HUES64 (cell line): Measurements from ENCODE around the gene ATRNL1.
"Not testable (repeated sequence)": the region's sequence is repeated elsewhere in the genome, so short reads cannot be mapped to it uniquely, and the experiment has no call there.

Source experiments
- H3K27ac ChIP-seq: 2 replicates; pipeline ENCODE4 v1.7.0; 2013; ENCODE audit warnings: low read depth, low read length, inconsistent platforms
- H3K27me3 ChIP-seq: 2 replicates; pipeline ENCODE4 v1.6.1; 2013; ENCODE audit warnings: mild to moderate bottlenecking, low read length; ENCODE audit not compliant: insufficient read depth
- H3K36me3 ChIP-seq: 2 replicates; pipeline ENCODE4 v1.6.1; 2013; ENCODE audit warnings: mild to moderate bottlenecking, low read length; ENCODE audit not compliant: insufficient read depth
- H3K4me1 ChIP-seq: 2 replicates; pipeline ENCODE4 v1.6.1; 2013; ENCODE audit warnings: mild to moderate bottlenecking, low read length, moderate library complexity; ENCODE audit not compliant: insufficient read depth
- H3K4me3 ChIP-seq: 2 replicates; pipeline ENCODE4 v1.5.1; 2013; ENCODE audit warnings: mild to moderate bottlenecking, low read length, moderate library complexity
- H3K9ac ChIP-seq: 2 replicates; pipeline ENCODE4 v1.6.1; 2013; ENCODE audit warnings: mild to moderate bottlenecking, low read depth, low read length
- H3K9me3 ChIP-seq: 2 replicates; pipeline ENCODE4 v1.6.1; 2013; ENCODE audit warnings: low read depth, low read length; ENCODE audit not compliant: insufficient read depth
- WGBS: fragments of 150-250, 120-280 bp; methylation state at CpG from one replicate; pipeline ENCODE4 v1.1.7; 2013; ENCODE audit warnings: missing lambda C conversion rate; 5-methylcytosine and 5-hydroxymethylcytosine counted together

Gene ATRNL1

DNA sequence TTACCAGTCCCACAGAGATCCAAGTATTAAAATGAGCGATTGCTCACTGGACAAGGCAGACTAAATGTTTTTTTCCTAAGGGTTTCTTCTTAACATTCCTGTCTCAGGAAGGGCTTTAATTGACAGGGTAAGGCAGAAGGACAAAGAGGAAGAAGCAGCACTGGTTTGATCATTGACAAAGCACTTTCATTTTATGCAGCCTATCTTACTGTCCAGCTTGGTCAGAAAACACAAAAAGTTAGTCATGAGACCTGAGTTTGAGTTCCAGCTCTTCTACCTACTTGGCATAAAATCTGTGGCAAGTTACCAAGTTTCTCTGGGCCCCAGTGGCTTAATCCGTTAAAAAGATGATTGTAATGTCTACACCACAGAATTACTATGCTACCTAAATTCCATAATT, 721.4 kb downstream of the ATRNL1 start:
- 100% methylated on average over 1 of the region's 2 CpGs for WGBS

DNA sequence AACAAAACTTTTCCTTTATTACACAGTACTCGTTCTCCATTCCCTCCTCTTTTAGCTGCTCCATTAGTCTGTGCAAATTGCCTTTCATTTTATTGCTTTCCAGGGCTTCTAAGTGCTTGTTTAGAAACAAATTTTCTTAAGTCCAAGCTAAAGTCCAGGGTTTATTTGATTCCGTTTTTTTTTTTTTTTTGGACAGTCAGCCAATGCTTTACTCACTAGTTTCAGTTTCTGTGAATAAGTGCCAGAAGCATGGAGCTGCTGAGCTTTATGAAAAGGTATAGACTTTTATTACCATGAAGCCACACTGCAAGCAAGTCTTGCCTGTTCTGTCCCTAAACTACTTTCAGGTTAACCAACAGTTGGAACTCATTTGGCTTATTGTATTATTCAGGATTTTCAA, 724.8 kb downstream of the ATRNL1 start:
- Histone ChIP-seq H3K27me3 (no peaks in the 10 kb centered on the region), H3K36me3 (no peaks in the 10 kb centered on the region), H3K9ac (no peak overlapping the region), H3K4me3 (no peak overlapping the region), H3K27ac (no peak overlapping the region), H3K4me1 (0 out of 2 replicates have a peak, but pooled peaks cover 9% of the 10 kb centered on the region), H3K9me3 (no peaks in the 10 kb centered on the region)
- WGBS: 92% methylated on average over 2 of the region's 2 CpGs

More for the DNA sequence above, 721.4 kb downstream of the ATRNL1 start:
- H3K36me3 ChIP-seq: no peaks in the 10 kb centered on the region
- H3K4me3 ChIP-seq: no peak overlapping the region
- no peak overlapping the region for H3K27ac ChIP-seq
- no peaks in the 10 kb centered on the region for H3K27me3 ChIP-seq
- no peaks in the 10 kb centered on the region for H3K9me3 ChIP-seq
- H3K4me1 ChIP-seq: 0 out of 2 replicates have a peak, but pooled peaks cover 9% of the 10 kb centered on the region
- H3K9ac ChIP-seq: no peak overlapping the region

- Histone ChIP-seq H3K36me3 (no peaks in the 10 kb centered on the region), H3K4me3 (no peak overlapping the region), H3K27me3 (no peaks in the 10 kb centered on the region), H3K9me3 (no peaks in the 10 kb centered on the region), H3K9ac (no peak overlapping the region), H3K27ac (no peak overlapping the region), H3K4me1 (no peaks in the 10 kb centered on the region)
- WGBS: 93% methylated on average over 9 of the region's 9 CpGs
These were observed 733.2 kb downstream of the ATRNL1 start for GRCh38 chr10:115826396-115826795.

GRCh38 chr10:115827231-115828009, 734.3 kb downstream of the ATRNL1 start:
- H3K4me1 ChIP-seq: no peaks in the 10 kb centered on the region
- H3K9me3 ChIP-seq: no peaks in the 10 kb centered on the region
- 95% methylated on average over 6 of the region's 6 CpGs for WGBS
- no peaks in the 10 kb centered on the region for H3K27me3 ChIP-seq
- H3K9ac ChIP-seq: no peak overlapping the region
- H3K36me3 ChIP-seq: no peaks in the 10 kb centered on the region
- no peak overlapping the region for H3K4me3 ChIP-seq
- no peak overlapping the region for H3K27ac ChIP-seq

DNA sequence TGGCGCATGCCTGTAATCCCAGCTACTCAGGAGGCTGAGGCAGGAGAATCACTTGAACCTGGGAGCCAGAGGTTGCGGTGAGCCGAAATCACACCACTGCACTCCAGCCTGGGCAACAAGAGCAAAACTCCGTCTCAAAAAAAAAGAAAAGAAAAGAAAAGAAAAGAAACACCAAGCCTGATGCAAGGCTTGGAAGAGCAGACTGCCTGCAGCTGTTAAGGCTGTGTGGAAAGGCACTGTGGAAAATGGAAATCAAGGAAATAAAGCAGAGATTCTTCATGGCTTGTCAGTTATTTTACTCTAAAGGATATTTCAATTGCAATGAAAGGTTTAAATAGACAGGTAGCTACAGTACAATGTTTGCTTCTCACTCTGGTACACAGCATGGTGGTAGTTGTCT, 735.0 kb downstream of the ATRNL1 start:
- not testable (repeated sequence) for H3K27ac ChIP-seq, H3K4me3 ChIP-seq, H3K27me3 ChIP-seq, H3K36me3 ChIP-seq, H3K9me3 ChIP-seq, H3K4me1 ChIP-seq, H3K9ac ChIP-seq
- 91% methylated on average over 4 of the region's 4 CpGs for WGBS

DNA sequence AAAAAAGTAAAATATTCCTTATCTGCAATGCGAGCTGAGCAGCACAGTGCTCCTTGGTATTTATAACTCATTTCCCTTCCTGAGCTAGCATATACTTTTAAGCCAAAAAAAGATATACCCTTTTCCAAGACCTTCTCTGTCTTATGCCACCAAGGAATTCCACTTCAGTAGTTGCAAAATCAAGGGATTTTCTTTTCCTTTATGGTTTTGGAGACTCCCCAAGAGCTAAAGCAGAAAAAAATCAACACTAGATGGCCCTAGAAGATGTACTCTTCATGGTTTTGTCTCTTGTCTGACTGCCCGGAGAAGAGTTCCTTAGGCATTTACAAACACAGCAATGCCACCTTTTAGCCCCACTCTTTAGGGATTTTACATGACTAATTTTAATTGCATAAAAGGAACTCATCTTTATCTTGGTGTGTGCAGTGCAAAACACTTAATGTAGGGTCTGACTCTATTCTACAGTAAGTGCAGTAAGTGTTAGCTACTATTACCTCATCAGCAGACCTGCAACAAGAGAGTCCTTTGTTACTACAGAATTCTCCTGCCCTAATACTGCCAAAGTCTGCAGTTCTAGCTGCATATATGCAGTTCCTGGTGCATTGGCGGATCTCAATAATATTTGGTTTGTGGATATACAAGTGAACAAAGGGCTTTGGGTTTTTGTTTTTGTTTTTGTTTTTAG, 736.5 kb downstream of the ATRNL1 start:
- no peaks in the 10 kb centered on the region for H3K36me3 ChIP-seq
- H3K4me1 ChIP-seq: no peaks in the 10 kb centered on the region
- H3K27me3 ChIP-seq: no peaks in the 10 kb centered on the region
- H3K4me3 ChIP-seq: no peak overlapping the region
- H3K27ac ChIP-seq: no peak overlapping the region
- 79% methylated on average over 3 of the region's 3 CpGs for WGBS
- no peak overlapping the region for H3K9ac ChIP-seq
- no peaks in the 10 kb centered on the region for H3K9me3 ChIP-seq

DNA sequence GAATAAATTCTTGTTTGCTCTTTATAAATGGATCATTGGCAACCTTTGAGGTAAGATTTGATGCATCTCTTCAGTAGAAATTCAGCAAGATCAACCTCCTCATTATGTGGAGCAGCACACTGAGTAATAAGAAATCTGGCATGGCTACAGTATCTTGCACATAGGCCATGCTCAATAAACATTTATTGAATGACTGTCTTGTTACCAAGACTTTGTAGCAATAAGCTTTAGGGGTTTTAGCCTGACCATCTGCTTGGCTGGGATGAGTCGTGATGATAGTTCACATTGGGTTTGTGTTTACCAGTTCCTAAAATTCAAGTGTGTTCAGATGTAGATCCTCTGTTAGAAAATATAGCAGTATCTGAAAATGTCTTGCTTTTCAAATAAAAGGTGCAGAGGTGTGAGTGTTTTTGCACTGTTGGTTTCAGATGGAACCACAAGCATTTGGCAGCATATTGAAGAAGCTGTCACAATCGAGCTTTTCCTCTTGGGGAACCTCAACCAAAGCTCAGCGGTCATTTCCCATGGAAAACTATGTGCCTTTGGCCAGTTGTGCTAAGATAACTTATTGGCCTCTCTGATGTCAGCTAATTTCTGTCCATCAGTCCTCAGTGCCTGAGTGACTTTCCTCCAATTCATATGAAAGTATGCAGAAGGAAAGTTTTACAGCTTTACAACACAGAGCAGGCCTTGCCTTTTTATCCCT, 737.3 kb downstream of the ATRNL1 start:
- Histone ChIP-seq H3K27me3 (no peaks in the 10 kb centered on the region), H3K4me1 (no peaks in the 10 kb centered on the region), H3K27ac (no peak overlapping the region), H3K9ac (no peak overlapping the region), H3K9me3 (no peaks in the 10 kb centered on the region), H3K36me3 (no peaks in the 10 kb centered on the region), H3K4me3 (no peak overlapping the region)
- WGBS: 93% methylated on average over 3 of the region's 3 CpGs

DNA sequence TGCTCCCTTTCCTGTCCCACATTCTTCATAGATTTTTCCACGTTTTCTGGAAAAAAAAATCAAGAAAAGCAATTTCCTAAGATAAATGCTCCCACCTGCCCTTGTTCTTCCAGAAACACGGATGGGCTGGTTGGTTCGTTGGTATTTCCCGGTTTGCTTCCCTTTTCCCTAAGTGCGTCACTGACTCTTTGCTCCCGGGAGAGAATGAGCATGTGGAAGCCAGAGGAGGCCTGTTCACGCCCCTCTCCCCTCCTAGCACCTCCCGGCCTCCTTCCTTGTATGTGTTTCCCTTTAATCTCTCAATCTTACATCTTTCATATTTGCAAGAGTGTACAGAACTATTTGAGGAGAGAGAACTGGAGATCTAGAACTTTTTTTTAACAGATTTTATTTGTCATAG, 737.9 kb downstream of the ATRNL1 start:
- Histone ChIP-seq H3K4me1 (no peaks in the 10 kb centered on the region), H3K36me3 (no peaks in the 10 kb centered on the region), H3K27ac (no peak overlapping the region), H3K9me3 (no peaks in the 10 kb centered on the region), H3K27me3 (no peaks in the 10 kb centered on the region), H3K9ac (no peak overlapping the region), H3K4me3 (no peak overlapping the region)
- WGBS: 83% methylated on average over 7 of the region's 8 CpGs

- H3K27me3 ChIP-seq: no peaks in the 10 kb centered on the region
- H3K27ac ChIP-seq: no peak overlapping the region
- no peak overlapping the region for H3K9ac ChIP-seq
- no peaks in the 10 kb centered on the region for H3K4me1 ChIP-seq
- no peaks in the 10 kb centered on the region for H3K9me3 ChIP-seq
- no peak overlapping the region for H3K4me3 ChIP-seq
- 65% methylated on average over 3 of the region's 4 CpGs for WGBS
- no peaks in the 10 kb centered on the region for H3K36me3 ChIP-seq
These were observed 740.0 kb downstream of the ATRNL1 start for GRCh38 chr10:115833119-115833518.

DNA sequence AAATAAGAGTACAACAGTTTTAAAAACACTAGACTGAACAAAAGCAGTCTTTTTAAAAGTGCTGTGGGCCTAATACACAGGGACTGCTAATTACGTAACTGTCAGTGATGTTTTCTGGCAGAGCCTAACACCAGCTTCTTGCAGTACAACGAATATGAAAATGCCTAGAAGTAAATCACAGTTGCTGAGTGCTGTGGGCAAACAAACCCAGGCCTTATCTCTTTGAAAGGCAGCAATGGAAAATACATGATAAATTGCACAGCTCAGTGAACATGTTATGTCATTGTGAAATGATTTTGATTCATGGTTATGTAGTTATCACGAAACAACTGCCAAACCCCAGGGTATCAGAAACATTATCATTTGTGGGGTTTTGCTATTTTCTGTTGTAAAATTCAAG, 751.4 kb downstream of the ATRNL1 start:
- Histone ChIP-seq H3K27ac (no peak overlapping the region), H3K9me3 (no peaks in the 10 kb centered on the region), H3K4me3 (no peak overlapping the region), H3K36me3 (no peaks in the 10 kb centered on the region), H3K4me1 (no peaks in the 10 kb centered on the region), H3K9ac (no peak overlapping the region), H3K27me3 (no peaks in the 10 kb centered on the region)
- 98% methylated on average over 3 of the region's 3 CpGs for WGBS

DNA sequence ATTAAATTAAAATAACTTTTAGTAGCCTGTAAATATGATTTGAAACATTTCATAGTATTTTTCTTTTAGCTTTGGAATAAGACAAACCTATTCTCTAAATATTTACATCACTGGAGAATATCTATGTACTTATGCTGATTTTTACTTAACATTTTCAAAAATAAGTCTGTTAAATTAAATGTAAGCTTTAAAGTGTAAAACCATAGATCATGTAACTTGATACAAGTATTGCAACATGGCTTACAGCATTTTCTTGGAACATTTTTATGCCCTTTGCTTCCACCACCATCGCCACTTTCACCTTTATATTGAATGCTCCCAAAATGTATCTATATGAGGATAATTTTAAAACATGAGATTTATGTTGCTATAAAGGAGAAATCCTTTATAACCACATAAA, 752.8 kb downstream of the ATRNL1 start:
- Histone ChIP-seq H3K27ac (no peak overlapping the region), H3K9ac (no peak overlapping the region), H3K9me3 (no peaks in the 10 kb centered on the region), H3K36me3 (no peaks in the 10 kb centered on the region), H3K4me1 (no peaks in the 10 kb centered on the region), H3K27me3 (no peaks in the 10 kb centered on the region), H3K4me3 (no peak overlapping the region)
- no CpG with 5 or more reads among the region's 1 CpG for WGBS
